GM18870 (cell line): ENCODE data around the gene QPRT.
"Not testable (repeated sequence)": the region's sequence is repeated elsewhere in the genome, so short reads cannot be mapped to it uniquely, and the experiment has no call there.

Experiments
- ATAC-seq: cut with Tn5 transposase; IDR thresholded peaks from one replicate; pipeline ENCODE4 v1.9.1; 2021; ENCODE audit warnings: moderate library complexity; ENCODE audit not compliant: unreplicated experiment

The QPRT gene

GRCh38 chr16:29662000-29662728 is 16.8 kb upstream of the QPRT start:
- no peak for ATAC-seq

GRCh38 chr16:29662729-29663015 is 16.3 kb upstream of the QPRT start:
- ATAC-seq = no peak

- ATAC-seq = no peak
Observed at GRCh38 chr16:29663016-29663806, 15.8 kb upstream of the QPRT start, which contains the start of gene SPN. TSS of gene SPN (plus strand) at chr16:29663247. CDS start at chr16:29663729, 482 bp downstream.

- no peak for ATAC-seq
Observed at GRCh38 chr16:29663807-29664090, 15.2 kb upstream of the QPRT start.

- ATAC-seq = no peak
Observed at GRCh38 chr16:29664091-29664921, 14.7 kb upstream of the QPRT start.

DNA sequence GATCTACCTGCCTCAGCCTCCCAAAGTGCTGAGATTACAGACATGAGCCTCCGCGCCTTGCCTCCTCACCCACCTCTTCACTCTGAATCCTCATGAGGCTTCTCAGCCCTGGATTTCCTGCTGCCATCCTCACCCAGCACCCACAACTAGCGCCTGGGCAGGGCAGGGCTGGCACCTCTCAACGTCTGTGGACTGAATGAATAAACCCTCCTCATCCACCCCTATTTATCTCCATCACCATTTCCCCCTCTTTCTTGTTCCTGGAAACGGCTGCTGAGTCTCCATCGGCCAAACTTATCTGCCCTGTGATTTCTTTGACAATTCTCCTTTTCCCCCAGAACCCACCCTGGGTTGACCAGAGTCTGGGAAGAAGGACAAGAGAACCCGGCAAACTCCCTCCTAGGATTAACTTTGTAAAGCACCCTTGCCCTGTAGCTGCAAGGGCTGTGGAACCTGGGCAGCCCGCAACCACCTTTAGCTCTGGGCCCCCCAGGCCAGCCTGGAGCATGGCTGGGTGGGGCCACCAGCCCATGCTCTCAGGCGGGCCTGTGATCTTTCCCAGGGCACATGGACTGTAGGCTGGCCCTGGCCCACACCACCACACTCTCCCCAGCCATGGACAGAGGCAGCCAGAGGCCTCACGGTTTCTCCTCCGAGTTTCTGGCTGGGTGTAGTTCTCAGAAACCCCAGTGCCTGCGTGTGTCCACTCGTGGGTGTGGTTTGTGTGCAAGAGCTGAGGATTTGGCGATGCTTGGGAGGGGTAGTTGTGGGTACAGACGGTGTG is 13.5 kb upstream of the QPRT start:
- ATAC-seq = no peak

DNA sequence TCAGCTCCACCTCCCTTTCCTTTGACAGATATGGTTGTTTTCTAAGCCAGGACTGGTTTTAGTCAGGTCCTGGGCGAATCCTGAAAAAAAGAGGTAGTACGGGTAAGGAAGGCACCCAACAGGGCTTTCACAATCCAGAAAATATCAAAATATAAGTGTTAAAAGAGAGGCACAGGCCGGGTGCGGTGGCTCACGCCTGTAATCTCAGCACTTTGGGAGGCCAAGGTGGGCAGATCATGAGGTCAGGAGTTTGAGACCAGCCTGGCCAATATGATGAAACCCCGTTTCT is 11.7 kb upstream of the QPRT start:
- ATAC-seq = not testable (repeated sequence)

DNA sequence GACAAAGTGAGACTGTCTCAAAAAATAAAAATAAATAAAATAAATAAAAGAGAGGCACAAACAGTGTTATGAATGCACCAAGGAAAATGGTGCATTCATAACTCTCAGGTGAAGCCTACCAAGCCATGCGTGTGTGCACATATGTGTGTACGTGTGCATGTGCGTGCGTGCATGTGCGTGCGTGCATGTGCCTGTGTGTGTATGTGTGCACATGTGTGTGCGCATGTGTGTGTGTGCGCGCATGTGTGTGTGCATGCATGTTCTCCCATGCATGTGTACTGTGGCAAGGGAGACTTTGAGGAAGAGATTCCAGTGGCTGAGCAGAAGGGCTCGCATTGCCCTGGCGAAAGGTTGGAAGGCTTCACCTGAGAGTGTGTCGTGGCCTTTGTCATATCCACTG is 11.2 kb upstream of the QPRT start:
- no peak for ATAC-seq

- no peak for ATAC-seq
Observed at GRCh38 chr16:29668267-29668666, 10.7 kb upstream of the QPRT start.

DNA sequence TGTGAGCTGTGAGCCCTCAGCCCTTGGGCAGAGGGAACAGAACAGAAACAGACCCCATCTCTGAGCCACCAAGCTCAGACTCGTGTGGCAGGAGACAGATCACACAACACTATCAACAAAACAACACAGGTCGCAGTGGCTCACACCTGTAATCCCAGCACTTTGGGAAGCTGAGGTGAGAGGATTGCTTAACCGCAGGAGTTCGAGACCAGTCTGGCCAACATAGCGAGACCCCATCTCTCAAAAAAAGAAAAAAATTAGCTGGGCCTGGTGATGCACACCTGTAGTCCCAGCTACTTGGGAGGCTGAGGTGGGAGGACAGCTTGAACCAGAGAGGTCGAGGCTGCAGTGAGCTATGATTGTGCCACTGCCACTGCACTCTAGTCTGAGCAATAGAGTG is 5.5 kb upstream of the QPRT start:
- ATAC-seq = no peak

GRCh38 chr16:29674188-29674587 is 4.8 kb upstream of the QPRT start:
- ATAC-seq = no peak

- ATAC-seq = no peak
Observed at GRCh38 chr16:29675811-29676643, 3.0 kb upstream of the QPRT start.

- no peak for ATAC-seq
Observed at GRCh38 chr16:29676989-29677785, 1.8 kb upstream of the QPRT start.

GRCh38 chr16:29680180-29680598 is 1.2 kb downstream of the QPRT start:
- no peak for ATAC-seq

DNA sequence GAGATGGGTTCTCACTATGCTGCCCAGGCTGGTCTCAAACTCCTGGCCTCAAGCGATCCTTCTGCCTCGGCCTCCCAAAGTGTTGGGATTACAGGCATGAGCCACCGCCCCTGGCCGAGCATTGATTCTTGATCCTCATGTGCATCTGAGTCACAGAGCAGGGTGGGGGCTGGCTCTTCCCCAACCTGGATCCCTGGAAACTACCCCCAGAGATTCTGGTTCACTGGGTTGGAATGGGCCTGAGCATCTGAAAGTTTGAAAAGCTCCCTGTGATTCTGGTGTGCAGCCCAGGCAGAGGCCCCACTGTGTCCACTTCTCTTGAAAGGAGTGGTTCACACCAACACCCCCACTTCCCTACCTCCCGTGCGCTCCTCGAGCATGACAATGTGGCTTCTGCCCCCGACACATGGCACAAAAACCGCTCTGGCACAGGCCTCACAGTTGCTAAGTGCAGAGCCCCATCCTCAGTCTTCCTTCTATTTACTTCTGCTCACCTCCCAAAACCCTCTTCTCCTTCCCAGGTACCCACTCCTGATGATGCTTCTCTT is 4.6 kb downstream of the QPRT start:
- no peak for ATAC-seq

DNA sequence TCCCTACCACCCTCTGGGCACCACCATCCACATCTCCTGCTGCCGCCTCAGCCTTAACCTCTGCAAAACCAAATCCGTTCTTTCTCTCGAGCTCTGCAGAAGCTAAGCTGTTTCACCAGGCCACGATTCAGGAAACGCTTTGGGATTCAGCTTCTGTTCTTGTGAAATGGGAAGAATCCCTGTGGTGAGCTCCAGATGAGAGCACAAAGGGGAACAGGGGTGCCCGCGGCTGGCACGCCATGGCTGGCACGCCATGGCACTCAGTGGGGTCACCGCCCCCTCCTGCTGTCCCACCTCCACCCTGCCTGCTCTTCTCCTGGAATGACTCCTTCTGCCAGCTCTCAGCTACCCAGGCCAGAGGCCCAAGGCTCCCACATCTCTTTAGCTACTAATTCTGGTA is 5.7 kb downstream of the QPRT start:
- ATAC-seq = no peak

DNA sequence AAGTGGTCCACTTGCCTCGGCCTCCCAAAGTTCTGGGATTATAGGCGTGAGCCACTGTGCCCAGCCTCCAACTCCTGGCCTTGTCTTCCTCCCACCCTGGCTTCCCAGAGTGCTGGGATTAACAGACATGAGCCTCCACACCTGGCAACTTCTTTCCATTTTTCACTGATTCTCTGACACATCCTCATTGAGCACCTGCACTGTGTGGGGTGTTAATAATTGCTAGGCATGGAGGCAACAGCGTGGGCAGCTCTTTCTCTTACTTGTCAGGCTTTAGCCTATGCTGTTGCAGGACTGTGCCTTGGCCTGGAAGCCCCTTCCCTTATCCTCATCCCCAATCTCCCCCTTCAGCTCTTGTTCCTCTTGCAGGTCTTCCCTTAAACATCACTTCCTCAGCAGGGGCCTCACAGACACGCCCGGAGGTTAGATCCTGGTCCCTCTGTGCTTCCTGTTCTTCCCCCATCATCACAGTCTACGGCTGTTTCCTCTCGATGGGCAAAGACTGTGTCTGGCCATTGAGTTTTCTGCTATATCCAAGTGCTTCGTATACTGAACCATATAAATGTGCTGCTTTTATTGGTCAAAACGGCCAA is 7.9 kb downstream of the QPRT start:
- no peak for ATAC-seq

DNA sequence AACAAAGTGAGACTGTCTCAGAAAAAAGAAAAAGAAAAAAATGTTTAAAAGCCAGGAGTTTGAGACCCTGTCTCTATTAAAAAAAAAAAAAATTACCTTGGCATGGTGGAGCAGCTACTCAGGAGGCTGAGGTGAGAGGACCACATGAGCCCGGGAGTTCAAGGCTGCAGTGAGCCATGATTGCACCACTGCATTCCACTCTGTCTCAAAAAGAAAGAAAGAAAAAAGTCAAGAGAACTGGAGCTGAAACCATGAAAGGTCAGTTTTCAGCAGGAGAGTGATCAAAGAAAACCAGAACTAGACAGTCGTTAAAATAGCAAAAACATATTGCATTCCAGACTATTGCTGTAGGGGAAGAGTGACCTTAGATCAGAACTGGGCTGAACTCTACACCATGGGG is 8.8 kb downstream of the QPRT start:
- ATAC-seq = no peak

GRCh38 chr16:29688172-29688571 is 9.2 kb downstream of the QPRT start:
- ATAC-seq = no peak
